ENCODE measurements around the gene UFC1. TPM values are rescaled to one million over a fixed set of nuclear protein-coding genes. Genes with fewer than 3 reads are reported as not detected.

The UFC1 gene
- total RNA-seq, 1 experiment from 2014 or later: 63.7 TPM

GRCh38 chr1:161114556-161114955 lies 39.2 kb upstream of the UFC1 start:
- ATAC-seq (no peak), DNase-seq (ENCODE audit: low read depth, low spot score) (no peak)
- POLR2A ChIA-PET: interaction anchor here (1.6 kb wide), 1 partner anchor 51 kb away, joined by 3 read pairs; the partner anchor contains the start of gene PPOX
- TF ChIP-seq POLR2AphosphoS5 (IDR thresholded peaks at IDR 0.05; ENCODE audit: low read depth, low read length) (no peak), ZBTB33 (IDR thresholded peaks at IDR 0.05; ENCODE audit: extremely low read depth, insufficient replicate concordance, low read length) (no peak), CTCF (IDR thresholded peaks at IDR 0.05 in 2 of 3, conservative IDR thresholded peaks at IDR 0.05 in 1 of 3; ENCODE audit: borderline replicate concordance in 1 of 3, insufficient read depth in 1 of 3, low read depth in 2 of 3, low read length in 2 of 3) (no peak), RAD21 (IDR thresholded peaks at IDR 0.05; ENCODE audit: low read depth) (no peak), CEBPB (IDR thresholded peaks at IDR 0.05; ENCODE audit: low read depth) (no peak), EZH2 (IDR thresholded peaks at IDR 0.05) (no peak), SIN3A (IDR thresholded peaks at IDR 0.05; ENCODE audit: low read depth) (no peak), POLR2A (IDR thresholded peaks at IDR 0.05; ENCODE audit: borderline replicate concordance, extremely low read depth, insufficient read depth, insufficient read length) (no peak), ELF1 (IDR thresholded peaks at IDR 0.05; ENCODE audit: borderline replicate concordance, low read depth) (no peak), EZH2phosphoT487 (IDR thresholded peaks at IDR 0.05; ENCODE audit: borderline replicate concordance) (no peak), EGR1 (IDR thresholded peaks at IDR 0.05; ENCODE audit: low read depth) (no peak), CBX3 (IDR thresholded peaks at IDR 0.05; ENCODE audit: low read depth) (no peak), YY1 (IDR thresholded peaks at IDR 0.05; ENCODE audit: extremely low read depth, insufficient replicate concordance, low read depth, low read length) (no peak)
- H3K79me2 ChIP-seq (ENCODE audit: insufficient read depth, low read length): peaks cover 99% of the 10 kb centered on the region
- no peaks in the 10 kb centered on the region for H3K27me3 ChIP-seq (ENCODE audit: insufficient read depth, low read length)
- RAD21 ChIA-PET (ENCODE audit: low non-redundant PET in 1 of 2, low total read pairs in 2 of 2, uncharacterized antibody in 2 of 2, unreplicated experiment in 2 of 2): no interaction called here
- peaks cover 9% of the 10 kb centered on the region; the same call in 1 of the 2 replicates for H4K20me1 ChIP-seq (ENCODE audit: insufficient read depth)
- no TSS peak for BruUV-seq (replicated peaks)
- no peaks in the 10 kb centered on the region for H3K9me2 ChIP-seq (ENCODE audit: insufficient read depth)
- peak overlapping the region; percentile 68 to 98 for H3K4me3 ChIP-seq (replicated peaks in 1 of 2; ENCODE audit: low read depth in 1 of 2, low read length in 2 of 2)
- peak overlapping the region; percentile 84 for H3K4me2 ChIP-seq (ENCODE audit: low read length)
- H3K4me1 ChIP-seq (ENCODE audit: control insufficient read depth in 1 of 2, insufficient read depth in 2 of 2, low read length in 2 of 2): peaks cover 33 to 52% of the 10 kb centered on the region in 2 experiments
- H3K27ac ChIP-seq (ENCODE audit: low read depth, low read length): peak overlapping the region; percentile 91
- H2AFZ ChIP-seq (ENCODE audit: low read depth, low read length, poor library complexity, severe bottlenecking): no peak overlapping the region
- CTCF ChIA-PET: no interaction called here
- intact Hi-C loops (cut with micrococcal nuclease): no loop called here
- no peaks in the 10 kb centered on the region for H3K9me3 ChIP-seq (ENCODE audit: control insufficient read depth in 1 of 2, insufficient read depth in 1 of 2, low read depth in 1 of 2, low read length in 2 of 2)
- H3K9ac ChIP-seq (ENCODE audit: low read length): peak overlapping the region; percentile 42; the same call in 1 of the 2 replicates
- peaks cover 0 to 17% of the 10 kb centered on the region in 2 experiments; a peak in 1 of 4 replicates for H3K36me3 ChIP-seq (ENCODE audit: control insufficient read depth in 1 of 2, insufficient read depth in 2 of 2, low read length in 2 of 2)
